ENCODE results near the gene BTNL2.

DNA sequence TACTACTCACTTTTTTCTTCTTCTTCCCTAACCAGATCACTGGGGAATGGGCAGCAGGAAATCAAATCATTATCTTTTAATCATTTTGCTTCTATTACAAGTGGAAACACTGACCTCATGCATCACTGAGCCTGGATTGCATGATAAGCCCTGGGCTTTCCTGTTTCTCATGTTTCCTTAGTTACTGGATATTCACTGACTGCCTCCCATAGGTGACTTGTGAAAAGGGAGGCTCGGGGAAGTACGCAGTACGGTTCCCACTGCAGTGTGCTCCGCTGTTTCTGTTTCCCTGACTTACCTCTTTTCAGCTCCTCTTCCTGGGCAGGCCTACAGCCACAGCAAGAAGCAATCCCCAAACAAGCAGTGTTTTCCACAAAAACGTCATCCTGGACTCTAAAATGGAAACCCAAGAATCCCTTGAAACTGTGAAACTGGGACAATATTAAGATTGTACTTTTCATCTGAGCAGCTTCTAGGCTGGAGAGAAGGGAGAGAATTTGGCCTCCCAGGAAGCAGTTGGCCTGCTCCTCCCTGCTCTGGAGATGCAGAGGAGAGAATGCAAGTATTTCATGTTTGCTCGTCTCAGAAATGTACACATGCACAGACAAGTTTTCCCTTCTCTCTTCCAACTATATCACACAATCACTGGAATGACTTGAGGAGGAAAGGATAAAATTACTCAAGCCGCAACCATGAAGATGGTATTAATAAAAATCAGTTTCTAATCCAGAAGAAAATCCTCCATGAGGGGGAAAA lies 13.1 kb downstream of the BTNL2 start:
- TF ChIP-seq ZNF274 (IDR thresholded peaks at IDR 0.05; ENCODE audit: low read depth, low read length) (no peak), YY1 (IDR thresholded peaks at IDR 0.05; ENCODE audit: insufficient read depth, insufficient read length) (no peak)
